HepG2 (cell line): ENCODE measurements around the gene SCT. TPM values are rescaled to one million over a fixed set of nuclear protein-coding genes. Genes with fewer than 3 reads are reported as not detected.
A peak's percentile ranks its signal among the peaks of the same experiment; 100 is the strongest.

Experiments used
- ATAC-seq: fragments of 200-7000 bp; cut with Tn5 transposase; 3 replicates; pipeline ENCODE4 v1.9.1; 2020; ENCODE audit warnings: mild to moderate bottlenecking, moderate library complexity
- BruUV-seq: library from RNA; stranded (reverse); fragments of 400-500 nt; replicated peaks from 2 replicates; lab custom pipeline; 2021; lab: Mats Ljungman, UMichigan
- CTCF ChIA-PET: fragments of 300-600 bp; formaldehyde crosslinking; extraction: SDS; loops from one replicate; lab custom pipeline; 2021; ENCODE audit warnings: low total read pairs, inconsistent platforms, low intra/inter-chr PET ratio; lab: Yijun Ruan, JAX
- POLR2A ChIA-PET: fragments of 350-600 bp; sonication (Branson Sonifier 250); formaldehyde crosslinking; loops from one replicate; lab custom pipeline; 2020; ENCODE audit warnings: antibody characterized with exemption, inconsistent platforms; lab: Yijun Ruan, JAX
- DNase-seq: peaks from one replicate; pipeline ENCODE4 v3.0.0-alpha.2; 2015; ENCODE audit warnings: low spot score
- FAIRE-seq: peaks from 3 replicates; lab custom pipeline; 2011; peaks lifted over from hg19 to GRCh38; lab: Jason Lieb, UNC
- H2AFZ ChIP-seq: one replicate; pipeline ENCODE4 v1.6.1; 2011; ENCODE audit warnings: low read length, inconsistent platforms
- H3K27ac ChIP-seq: fragments of 300-600 bp; 3 replicates; pipeline ENCODE4 v1.8.0; 2011; ENCODE audit warnings: mixed run types, mild to moderate bottlenecking, mixed read lengths, low read length, inconsistent platforms; ENCODE audit not compliant: insufficient read depth; ENCODE audit errors: extremely low read length
- H3K27me3 ChIP-seq, 2 experiments: fragments of 200-600 bp in 1 of 2; 2 replicates in 1 of 2; 3 replicates in 1 of 2; pipeline versions ENCODE4 v1.6.0 to v1.8.0; 2011; ENCODE audit warnings: low read length in 2 of 2, mild to moderate bottlenecking in 2 of 2, moderate library complexity in 2 of 2, inconsistent platforms in 1 of 2; ENCODE audit not compliant: insufficient read depth in 2 of 2, control insufficient read depth in 1 of 2
- H3K36me3 ChIP-seq, 2 experiments: fragments of 200-600 bp in 1 of 2; replicated peaks in 1 of 2; 2 replicates in 1 of 2; 3 replicates in 1 of 2; pipeline versions ENCODE4 v1.5.1 to v1.8.0; 2011; ENCODE audit warnings: low read length in 2 of 2, inconsistent platforms in 1 of 2; ENCODE audit not compliant: insufficient read depth in 2 of 2, control insufficient read depth in 1 of 2
- H3K4me1 ChIP-seq: 2 replicates; pipeline ENCODE4 v1.5.1; 2012; ENCODE audit warnings: low read length, inconsistent platforms; ENCODE audit not compliant: insufficient read depth
- H3K4me2 ChIP-seq: 2 replicates; pipeline ENCODE4 v1.6.0; 2011; ENCODE audit warnings: low read depth, low read length, inconsistent platforms
- H3K4me3 ChIP-seq, 3 experiments: fragments of 200-600 bp in 1 of 3; sonication (generic), shearing (Covaris generic) in 1 of 3; replicated peaks in 1 of 3; 2 replicates each; pipeline ENCODE4 v1.5.1; 2011 to 2016; ENCODE audit warnings: low read length in 3 of 3, inconsistent platforms in 2 of 3, low read depth in 2 of 3, mild to moderate bottlenecking in 2 of 3, control low read depth in 1 of 3, mixed read lengths in 1 of 3; ENCODE audit not compliant: insufficient read depth in 1 of 3
- H3K79me2 ChIP-seq: one replicate; pipeline ENCODE4 v1.6.1; 2011; ENCODE audit warnings: low read length, inconsistent platforms; ENCODE audit not compliant: insufficient read depth
- H3K9ac ChIP-seq: 2 replicates; pipeline ENCODE4 v1.6.0; 2011; ENCODE audit warnings: mild to moderate bottlenecking, low read depth, low read length, inconsistent platforms; ENCODE audit not compliant: insufficient read depth
- H3K9me3 ChIP-seq: 2 replicates; pipeline ENCODE4 v1.5.1; 2012; ENCODE audit warnings: mild to moderate bottlenecking, low read length
- H4K20me1 ChIP-seq: 2 replicates; pipeline ENCODE4 v1.6.0; 2011; ENCODE audit warnings: inconsistent platforms, mild to moderate bottlenecking, low read length, moderate library complexity; ENCODE audit not compliant: insufficient read depth
- AGO2 ChIP-seq: fragments of 200-400 bp; formaldehyde crosslinking; optimal IDR thresholded peaks from 2 replicates; pipeline ENCODE3; 2017; ENCODE audit warnings: mild to moderate bottlenecking, low read depth, low read length, moderate library complexity
- CEBPG ChIP-seq: IDR thresholded peaks from 2 replicates; pipeline ENCODE4 v1.6.1; 2016
- KDM5B ChIP-seq: sonication (generic); formaldehyde crosslinking; IDR thresholded peaks from 2 replicates; pipeline ENCODE4 v1.4.0; 2020; ENCODE audit warnings: missing genetic modification reagents, mild to moderate bottlenecking, borderline replicate concordance
- RXRA ChIP-seq: sonication (generic); formaldehyde crosslinking; IDR thresholded peaks from 2 replicates; pipeline ENCODE4 v1.5.1; 2020; ENCODE audit warnings: missing genetic modification reagents
- TBX2 ChIP-seq: sonication (generic); formaldehyde crosslinking; IDR thresholded peaks from 2 replicates; pipeline ENCODE4 v1.5.0; 2020; ENCODE audit warnings: missing genetic modification reagents, mild to moderate bottlenecking, borderline replicate concordance
- ZNF687 ChIP-seq: sonication (generic); formaldehyde crosslinking; IDR thresholded peaks from 2 replicates; pipeline ENCODE4 v1.5.1; 2020; ENCODE audit warnings: mild to moderate bottlenecking, missing genetic modification reagents, moderate library complexity
- WGBS: methylation state at CpG from one replicate; pipeline ENCODE4 v1.1.6; 2017; ENCODE audit warnings: low lambda C conversion rate; 5-methylcytosine and 5-hydroxymethylcytosine counted together
- in situ Hi-C: cut with HindIII; loops from 2 replicates; pipeline ENCODE4 v1.10.0; 2017; ENCODE audit warnings: low pct_unique_long_range_greater_than_20kb; ENCODE audit not compliant: extremely low pct_ligation_motif_present
- intact Hi-C: fragments of 100-400 bp; cut with micrococcal nuclease; formaldehyde crosslinking; loops from one replicate; pipeline ENCODE4 v1.10.0; 2022; ENCODE audit not compliant: unreplicated experiment
- polyA plus RNA-seq, 8 experiments: library from polyadenylated mRNA; depleted of rRNA in 3 of 8; stranded (reverse) in 7 of 8; unstranded in 1 of 8; fragments of >200 nt; fragmentation: Illumina TruSeq in 4 of 8; extraction: Trizol in 4 of 8; gene quantifications; 2 replicates each; pipeline versions ENCODE4 v1.2.1 to v1.2.3, GENCODE V29; 2011 to 2016; ENCODE audit warnings: low read depth in 4 of 8, missing spikeins in 1 of 8, mixed read lengths in 1 of 8; ENCODE audit not compliant: insufficient read depth in 1 of 8
- total RNA-seq, 5 experiments: library from RNA; depleted of rRNA; stranded (reverse); fragments of >200 nt; fragmentation: Illumina TruSeq; extraction: Trizol; gene quantifications; 2 replicates each; pipeline ENCODE4 v1.2.3, GENCODE V29; 2016; ENCODE audit warnings: low read depth in 1 of 5
- TF ChIP-seq, protein P1 (sequence below): sonication (generic); formaldehyde crosslinking; IDR thresholded peaks from 2 replicates; pipeline ENCODE4 v1.4.0; 2020; ENCODE audit warnings: missing genetic modification reagents

SCT gene
- total and polyA plus RNA-seq, 2 of the 13 experiments (the other 11 are each of a cell fraction or from before 2014, with no cell fraction given) = not detected

- TF ChIP-seq, protein P1, sequence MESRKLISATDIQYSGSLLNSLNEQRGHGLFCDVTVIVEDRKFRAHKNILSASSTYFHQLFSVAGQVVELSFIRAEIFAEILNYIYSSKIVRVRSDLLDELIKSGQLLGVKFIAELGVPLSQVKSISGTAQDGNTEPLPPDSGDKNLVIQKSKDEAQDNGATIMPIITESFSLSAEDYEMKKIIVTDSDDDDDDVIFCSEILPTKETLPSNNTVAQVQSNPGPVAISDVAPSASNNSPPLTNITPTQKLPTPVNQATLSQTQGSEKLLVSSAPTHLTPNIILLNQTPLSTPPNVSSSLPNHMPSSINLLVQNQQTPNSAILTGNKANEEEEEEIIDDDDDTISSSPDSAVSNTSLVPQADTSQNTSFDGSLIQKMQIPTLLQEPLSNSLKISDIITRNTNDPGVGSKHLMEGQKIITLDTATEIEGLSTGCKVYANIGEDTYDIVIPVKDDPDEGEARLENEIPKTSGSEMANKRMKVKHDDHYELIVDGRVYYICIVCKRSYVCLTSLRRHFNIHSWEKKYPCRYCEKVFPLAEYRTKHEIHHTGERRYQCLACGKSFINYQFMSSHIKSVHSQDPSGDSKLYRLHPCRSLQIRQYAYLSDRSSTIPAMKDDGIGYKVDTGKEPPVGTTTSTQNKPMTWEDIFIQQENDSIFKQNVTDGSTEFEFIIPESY (CRISPR knock-in tag) = peak; percentile 89
- peak; percentile 5; the same call in 1 of the 2 replicates for TF ChIP-seq CEBPG (CRISPR knock-in tag)
- peak; percentile 47 for TF ChIP-seq ZNF687 (CRISPR knock-in tag)
- TF ChIP-seq RXRA (CRISPR knock-in tag) = peak; percentile 96
- TF ChIP-seq TBX2 = 0 out of 2 replicates have a peak, but pooled peaks have one; percentile 12
These were observed 20.7 kb upstream of the SCT start (continued) for GRCh38 chr11:647672-648158.

DNA sequence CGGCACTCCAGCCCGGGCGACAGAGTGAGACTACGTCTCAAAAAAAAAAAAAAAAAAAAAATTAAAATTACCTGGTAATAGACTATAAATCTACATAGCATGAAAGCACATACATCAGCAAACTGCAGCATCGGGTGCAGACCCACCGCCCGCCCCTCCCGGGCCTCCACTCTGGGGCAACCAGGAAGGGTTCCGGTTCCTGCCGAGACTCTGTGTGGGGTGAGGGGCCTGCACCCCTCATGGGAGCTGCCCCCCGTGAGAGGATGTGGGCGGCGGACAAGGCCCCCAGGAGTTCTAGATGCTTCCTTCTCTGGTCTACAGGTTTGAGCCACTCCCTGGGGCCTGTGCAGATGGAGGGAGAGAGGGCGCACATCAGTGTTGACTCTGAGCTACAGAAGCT, 19.2 kb upstream of the SCT start:
- H3K27ac ChIP-seq = no peak overlapping the region
- TF ChIP-seq KDM5B (CRISPR knock-in tag) (no peak), AGO2 (peak; percentile 61)
- no peak overlapping the region for H3K4me3 ChIP-seq
- H4K20me1 ChIP-seq = 0 out of 2 replicates have a peak, but pooled peaks cover 5% of the 10 kb centered on the region
- H3K36me3 ChIP-seq = peaks cover 5 to 17% of the 10 kb centered on the region in 2 experiments; a peak in 4 of 5 replicates
- FAIRE-seq (no peak), DNase-seq (no peak), ATAC-seq (no peak)
- H3K9me3 ChIP-seq = no peaks in the 10 kb centered on the region
- intact Hi-C loops (no loop called here), in situ Hi-C loops (no loop called here)
- peaks cover 12% of the 10 kb centered on the region; the same call in 1 of the 2 replicates for H3K4me1 ChIP-seq
- no TSS peak for BruUV-seq
- H3K9ac ChIP-seq = no peak overlapping the region
- ChIA-PET POLR2A (no interaction called here), CTCF (no interaction called here)
- 91% methylated on average over 14 of the region's 14 CpGs for WGBS
- H3K79me2 ChIP-seq = no peaks in the 10 kb centered on the region
- no peak overlapping the region for H2AFZ ChIP-seq
- H3K27me3 ChIP-seq = no peaks in the 10 kb centered on the region
- no peak overlapping the region for H3K4me2 ChIP-seq
